Measurements from ENCODE around the gene BTF3. TPM values are rescaled to one million over a fixed set of nuclear protein-coding genes. Genes with fewer than 3 reads are reported as not detected.

BTF3 gene
- total RNA-seq, 1 experiment from 2014 or later: 861 TPM

- Histone ChIP-seq H3K79me2 (ENCODE audit: insufficient read depth, low read length) (no peaks in the 10 kb centered on the region), H3K79me1 (ENCODE audit: insufficient read depth, low read depth, low read length, poor library complexity, severe bottlenecking) (no peaks in the 10 kb centered on the region), H4K91ac (ENCODE audit: insufficient read length, low read depth, low read length) (no peak overlapping the region), H2BK20ac (ENCODE audit: low read depth, low read length, poor library complexity, severe bottlenecking) (no peak overlapping the region), H3K18ac (ENCODE audit: insufficient read length, low read depth, low read length) (no peak overlapping the region), H3K4me2 (ENCODE audit: insufficient read depth, insufficient read length, low read length) (no peak overlapping the region), H4K20me1 (ENCODE audit: control insufficient read depth, insufficient read depth, insufficient read length) (no peaks in the 10 kb centered on the region), H3K9ac (ENCODE audit: extremely low read depth, insufficient read length, low read length) (no peak overlapping the region), H3K9me3 (ENCODE audit: control insufficient read depth, low read depth, low read length) (no peaks in the 10 kb centered on the region), H3K23me2 (ENCODE audit: insufficient read length, low read depth, low read length, poor library complexity, severe bottlenecking) (no peaks in the 10 kb centered on the region), H3K23ac (ENCODE audit: insufficient read length, low read depth, low read length) (no peak overlapping the region), H3K27ac (ENCODE audit: insufficient read length, low read depth, low read length) (no peak overlapping the region), H3K4me1 (ENCODE audit: insufficient read depth, low read length) (no peaks in the 10 kb centered on the region; the same call in 1 of the 2 replicates), H4K8ac (replicated peaks; ENCODE audit: insufficient read length, low read depth, low read length) (no peak overlapping the region), H2AFZ (ENCODE audit: low read length) (no peak overlapping the region), H3K56ac (ENCODE audit: insufficient read length, low read depth, low read length) (no peak overlapping the region), H3T11ph (ENCODE audit: low read length) (no peak overlapping the region), H2BK120ac (ENCODE audit: low read depth, low read length, poor library complexity, severe bottlenecking) (no peak overlapping the region), H4K5ac (ENCODE audit: insufficient read length, low read depth, low read length) (no peak overlapping the region), H3K14ac (ENCODE audit: insufficient read depth, low read length) (no peak overlapping the region), H2BK5ac (ENCODE audit: insufficient read length, low read length) (no peak overlapping the region), H3K27me3 (ENCODE audit: insufficient read depth, low read length) (no peaks in the 10 kb centered on the region; the same call in 1 of the 2 replicates), H2BK15ac (ENCODE audit: low read depth, low read length) (no peak overlapping the region), H2AK5ac (ENCODE audit: insufficient read length, low read length) (no peak overlapping the region), H2BK12ac (ENCODE audit: insufficient read length, low read depth, low read length) (no peak overlapping the region), H3K4ac (ENCODE audit: low read depth, low read length) (no peak overlapping the region)
- H3K36me3 Mint-ChIP-seq (ENCODE audit: insufficient read depth in 1 of 3, low read depth in 3 of 3): no peaks in the 10 kb centered on the region
- WGBS (ENCODE audit: extremely low coverage, insufficient read length, low lambda C conversion rate): no CpG with 5 or more reads among the region's 9 CpGs
- TF ChIP-seq CTCF (conservative IDR thresholded peaks at IDR 0.05): no peak
- H3K4me1 Mint-ChIP-seq: peaks cover 4 to 9% of the 10 kb centered on the region in 2 experiments; a peak in 3 of 4 replicates
- no peak for DNase-seq
- H3K9me3 Mint-ChIP-seq: no peaks in the 10 kb centered on the region
- H3K4me3 Mint-ChIP-seq: no peak overlapping the region
- peaks cover 7% of the 10 kb centered on the region for H3K27me3 Mint-ChIP-seq (ENCODE audit: low read depth)
- no peak overlapping the region for H3K27ac Mint-ChIP-seq
Observed at GRCh38 chr5:73544429-73545402, 46.5 kb downstream of the BTF3 start.

Data from H9 (cell line).